NCI-H774 (cell line): Measurements from ENCODE around the gene P4HTM.

Source experiments
- DNase-seq: peaks from one replicate; lab custom pipeline; 2025; lab: John Stamatoyannopoulos, UW

P4HTM gene, protein sequence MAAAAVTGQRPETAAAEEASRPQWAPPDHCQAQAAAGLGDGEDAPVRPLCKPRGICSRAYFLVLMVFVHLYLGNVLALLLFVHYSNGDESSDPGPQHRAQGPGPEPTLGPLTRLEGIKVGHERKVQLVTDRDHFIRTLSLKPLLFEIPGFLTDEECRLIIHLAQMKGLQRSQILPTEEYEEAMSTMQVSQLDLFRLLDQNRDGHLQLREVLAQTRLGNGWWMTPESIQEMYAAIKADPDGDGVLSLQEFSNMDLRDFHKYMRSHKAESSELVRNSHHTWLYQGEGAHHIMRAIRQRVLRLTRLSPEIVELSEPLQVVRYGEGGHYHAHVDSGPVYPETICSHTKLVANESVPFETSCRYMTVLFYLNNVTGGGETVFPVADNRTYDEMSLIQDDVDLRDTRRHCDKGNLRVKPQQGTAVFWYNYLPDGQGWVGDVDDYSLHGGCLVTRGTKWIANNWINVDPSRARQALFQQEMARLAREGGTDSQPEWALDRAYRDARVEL

GRCh38 chr3:48989796-48990635 is at the start of gene P4HTM:
P4HTM (plus strand) TSS chr3:48990241; CDS start chr3:48990257, 16 bp downstream.
- peak; percentile 23 for DNase-seq

- DNase-seq = no peak
These were observed 44.6 kb upstream of the P4HTM start for GRCh38 chr3:48945432-48945831.

DNA sequence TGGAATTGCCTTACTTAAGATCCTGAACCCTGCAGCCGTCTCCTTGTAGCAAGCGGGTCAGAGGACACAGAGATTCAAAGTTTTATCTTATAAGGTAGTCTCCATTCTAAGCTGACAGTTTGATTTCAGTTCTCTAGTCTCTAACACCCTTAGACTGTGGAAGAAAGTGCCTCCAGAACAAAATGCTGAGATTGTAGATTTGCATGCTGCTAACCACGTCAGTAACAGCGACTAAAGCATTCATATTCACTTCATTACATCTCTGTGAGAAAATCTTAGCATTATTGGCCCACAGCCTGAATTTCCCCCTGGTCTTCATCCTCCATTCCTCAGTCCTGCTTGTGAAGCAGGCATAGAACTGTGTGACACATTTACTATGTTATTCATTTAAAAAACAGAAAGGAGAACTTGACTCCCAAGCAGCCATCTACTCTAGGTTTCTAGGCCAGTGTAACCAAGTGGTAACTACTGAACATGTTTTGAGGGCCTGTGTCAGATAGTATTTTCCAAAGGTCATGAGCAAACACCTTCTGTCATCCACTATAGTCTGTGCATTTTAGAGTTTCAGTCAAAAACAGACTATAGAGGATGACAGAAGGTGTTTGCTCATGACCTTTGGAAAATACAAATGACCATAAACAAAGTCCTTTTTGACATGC is 44.0 kb upstream of the P4HTM start:
- no peak for DNase-seq

GRCh38 chr3:48949376-48949717 is 40.7 kb upstream of the P4HTM start:
- DNase-seq = no peak

DNA sequence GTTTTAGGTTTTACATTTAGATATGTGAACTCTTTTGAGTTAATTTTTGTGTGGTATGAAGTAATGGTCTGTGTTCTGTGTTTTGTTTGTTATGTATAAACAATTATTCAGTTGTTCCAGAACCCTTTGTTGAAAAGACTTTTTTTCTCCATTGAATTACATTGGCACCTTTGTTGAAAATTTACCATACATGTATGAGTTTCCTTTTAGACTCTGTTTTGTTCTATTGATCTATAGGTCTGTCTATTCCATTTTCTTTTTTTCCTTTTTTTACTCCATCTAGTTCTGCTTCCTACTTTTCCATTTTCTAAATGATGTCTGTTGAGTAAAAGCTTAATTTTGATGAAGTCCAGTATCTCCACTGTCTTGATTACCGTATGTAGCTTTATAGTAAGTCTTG is 40.0 kb upstream of the P4HTM start:
- no peak for DNase-seq

- DNase-seq = no peak
These were observed 38.3 kb upstream of the P4HTM start for GRCh38 chr3:48951764-48952163.

DNA sequence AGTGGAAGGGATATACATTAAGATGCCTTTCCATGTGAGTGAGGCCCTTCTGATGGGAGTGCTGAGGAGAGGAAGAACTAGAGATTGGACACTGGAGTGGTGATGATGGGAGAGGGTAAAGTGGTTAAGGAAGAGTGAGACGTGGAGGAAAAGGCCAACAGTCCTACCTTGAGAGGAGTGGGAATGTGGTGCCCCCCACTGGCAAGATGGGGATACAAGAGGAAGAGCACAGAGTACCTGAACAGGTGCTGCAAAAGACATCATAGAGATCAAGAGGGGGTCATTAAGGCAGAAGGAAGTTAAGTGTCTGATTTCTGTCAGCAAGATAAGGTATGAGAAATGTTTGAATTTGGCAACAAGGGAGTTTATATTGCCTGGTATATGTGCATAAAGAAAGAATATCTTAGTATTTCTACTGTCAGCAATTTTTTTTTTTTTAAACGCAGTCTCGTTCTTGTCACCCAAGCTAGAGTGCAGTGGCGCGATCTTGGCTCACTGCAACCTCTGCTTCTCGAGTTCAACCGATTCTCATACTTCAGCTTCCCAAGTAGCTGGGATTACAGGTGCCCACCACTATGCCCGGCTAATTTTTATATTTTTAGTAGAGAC is 37.4 kb upstream of the P4HTM start:
- DNase-seq = no peak

GRCh38 chr3:48957006-48957705 is 32.9 kb upstream of the P4HTM start:
- no peak for DNase-seq

GRCh38 chr3:48960841-48961413 is 29.1 kb upstream of the P4HTM start:
- no peak for DNase-seq

GRCh38 chr3:48962340-48962739 is 27.7 kb upstream of the P4HTM start:
- no peak for DNase-seq

- no peak for DNase-seq
These were observed 27.1 kb upstream of the P4HTM start for GRCh38 chr3:48962939-48963338.

- DNase-seq = no peak
These were observed 26.4 kb upstream of the P4HTM start for GRCh38 chr3:48963591-48963990.

DNA sequence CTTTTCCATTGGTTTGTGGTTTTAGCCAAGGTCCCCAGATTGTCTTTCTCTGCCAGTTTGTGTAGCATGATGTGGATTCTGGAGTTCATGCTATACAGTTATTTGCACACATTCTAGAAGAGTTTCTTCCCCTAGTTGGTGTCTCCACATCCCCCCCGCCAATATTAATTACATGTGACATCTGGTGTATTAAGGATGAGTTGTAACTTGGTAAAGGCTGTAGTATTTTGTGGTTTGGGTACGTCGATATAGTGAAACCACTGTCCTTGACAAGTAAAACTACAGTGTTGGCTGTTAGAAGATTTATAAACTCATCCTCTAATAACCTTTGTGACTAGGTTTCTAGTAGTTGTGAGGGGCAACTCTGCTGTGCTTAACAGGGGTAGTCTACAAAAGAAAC is 23.7 kb upstream of the P4HTM start:
- no peak for DNase-seq

GRCh38 chr3:48966876-48967361 is 23.1 kb upstream of the P4HTM start:
- DNase-seq = no peak

DNA sequence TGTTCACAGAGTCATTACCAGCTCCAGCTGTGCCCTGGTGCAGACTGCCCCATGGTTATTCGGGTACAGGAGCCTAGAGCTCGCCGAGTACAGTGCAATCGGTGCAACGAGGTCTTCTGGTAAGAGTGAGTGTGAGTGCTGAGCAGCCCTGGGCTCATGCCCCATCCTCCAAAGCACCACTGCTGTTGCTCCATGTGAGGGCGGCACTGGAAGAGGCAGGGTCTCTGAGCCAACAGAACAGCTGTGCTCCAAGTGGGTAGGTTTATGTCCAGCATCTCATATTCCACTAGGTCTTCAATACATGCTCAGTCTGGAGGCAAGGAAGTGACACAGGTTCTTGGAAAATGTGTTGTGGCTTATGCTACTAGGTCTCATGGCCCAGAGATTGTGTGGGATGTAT is 19.5 kb upstream of the P4HTM start:
- no peak for DNase-seq

GRCh38 chr3:48974076-48974864 is 15.8 kb upstream of the P4HTM start:
- DNase-seq = no peak

DNA sequence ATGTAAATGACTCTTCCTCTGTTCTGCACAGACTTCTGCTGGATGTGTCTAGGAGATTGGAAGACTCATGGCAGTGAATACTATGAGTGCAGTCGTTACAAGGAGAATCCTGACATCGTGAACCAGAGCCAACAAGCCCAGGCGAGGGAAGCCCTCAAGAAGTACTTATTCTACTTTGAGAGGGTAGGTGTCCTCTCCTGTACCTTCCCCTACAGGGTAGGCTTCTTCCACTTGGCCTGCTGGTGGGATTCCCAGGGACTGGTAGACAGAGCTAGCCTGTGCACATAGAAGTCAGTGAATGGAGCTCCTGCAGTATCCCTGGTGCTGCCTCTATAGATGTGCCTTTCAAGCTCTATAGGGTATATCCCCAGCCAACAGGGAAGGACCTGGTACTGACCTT is 10.6 kb upstream of the P4HTM start:
- DNase-seq = no peak

DNA sequence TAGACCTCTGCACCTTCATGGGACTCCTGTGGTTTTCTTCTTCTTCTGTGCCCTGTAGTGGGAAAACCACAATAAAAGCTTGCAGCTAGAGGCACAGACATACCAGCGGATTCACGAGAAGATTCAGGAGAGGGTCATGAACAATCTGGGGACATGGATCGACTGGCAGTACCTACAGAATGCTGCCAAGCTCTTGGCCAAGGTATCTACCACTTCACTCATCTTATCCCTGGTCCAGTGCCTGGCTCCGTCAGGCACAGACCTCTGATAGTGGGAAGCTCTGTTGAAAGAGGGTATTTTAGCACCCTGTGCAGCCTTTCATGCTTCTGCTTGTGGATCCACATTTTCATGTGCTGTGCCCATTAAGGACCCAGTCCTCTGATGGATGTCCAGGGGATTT is 9.7 kb upstream of the P4HTM start:
- no peak for DNase-seq

DNA sequence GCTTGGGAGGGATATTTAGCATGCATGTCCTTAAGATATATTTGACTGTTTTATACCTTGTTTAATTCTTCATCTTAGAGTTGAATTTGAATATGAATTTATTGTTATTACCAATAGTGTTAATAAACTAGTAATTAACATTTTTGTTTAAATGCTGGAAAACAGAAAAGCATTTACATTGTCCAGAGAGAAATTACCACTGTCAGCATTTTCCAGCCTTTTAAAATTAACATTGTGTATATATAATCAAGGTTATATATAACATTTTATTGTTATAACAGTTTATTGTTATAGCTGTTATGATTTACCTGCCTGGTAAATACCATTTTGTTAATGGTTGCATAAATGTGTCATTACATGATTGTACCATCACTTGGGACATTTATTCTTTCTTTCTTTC is 8.0 kb upstream of the P4HTM start:
- no peak for DNase-seq

DNA sequence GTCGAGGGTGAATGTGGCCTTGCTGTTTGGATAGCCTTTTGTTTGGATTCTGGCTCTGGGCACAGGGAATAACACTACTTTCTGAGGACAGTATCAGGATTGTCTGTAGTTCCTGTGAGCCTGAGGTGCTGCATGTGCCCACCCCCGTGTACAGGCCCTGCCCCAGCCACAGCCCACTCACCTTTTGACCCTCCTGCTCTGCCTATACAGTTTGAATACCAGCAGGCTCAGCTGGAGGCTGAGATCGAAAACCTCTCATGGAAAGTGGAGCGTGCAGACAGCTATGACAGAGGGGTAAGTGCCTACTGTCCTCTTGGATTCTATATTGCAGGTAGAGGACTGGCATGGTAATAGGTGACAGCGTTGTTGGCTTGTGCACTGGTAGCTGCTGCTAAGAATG is 7.4 kb upstream of the P4HTM start:
- DNase-seq = no peak
